Smooth muscle cell (in vitro differentiated cells): ENCODE results near the gene OR51E1. TPM values are rescaled to one million over a fixed set of nuclear protein-coding genes. Genes with fewer than 3 reads are reported as not detected.

Experiments
- DNase-seq: peaks from one replicate; lab custom pipeline; 2025; ENCODE audit not compliant: unreplicated experiment; lab: John Stamatoyannopoulos, UW
- H2AFZ ChIP-seq: fragments of 200-600 bp; sonication (generic); 2 replicates; pipeline ENCODE4 v1.6.0; 2016; ENCODE audit warnings: antibody characterized with exemption, low read depth, mild to moderate bottlenecking
- H3F3A ChIP-seq: fragments of 200-600 bp; sonication (generic); 2 replicates; pipeline ENCODE4 v1.6.0; 2017; ENCODE audit warnings: antibody characterized with exemption, low read depth
- H3K27ac ChIP-seq: fragments of 200-600 bp; sonication (generic); 2 replicates; pipeline ENCODE4 v1.5.1; 2016; ENCODE audit warnings: low read depth, mild to moderate bottlenecking
- H3K27me3 ChIP-seq: fragments of 200-600 bp; sonication (generic); 2 replicates; pipeline ENCODE4 v1.6.1; 2016; ENCODE audit warnings: low read depth, mild to moderate bottlenecking
- H3K36me3 ChIP-seq: fragments of 200-600 bp; sonication (generic); 2 replicates; pipeline ENCODE4 v1.5.1; 2016; ENCODE audit warnings: low read depth
- H3K4me1 ChIP-seq: fragments of 200-600 bp; sonication (generic); 2 replicates; pipeline ENCODE4 v1.5.1; 2016; ENCODE audit warnings: low read depth
- H3K4me2 ChIP-seq: fragments of 200-600 bp; sonication (generic); 2 replicates; pipeline ENCODE4 v1.6.0; 2016; ENCODE audit warnings: mild to moderate bottlenecking
- H3K4me3 ChIP-seq: fragments of 200-600 bp; sonication (generic); 2 replicates; pipeline ENCODE4 v1.5.1; 2016; ENCODE audit warnings: mild to moderate bottlenecking
- H3K79me2 ChIP-seq: fragments of 200-600 bp; sonication (generic); 2 replicates; pipeline ENCODE4 v1.6.0; 2016; ENCODE audit warnings: low read depth, mild to moderate bottlenecking
- H3K9ac ChIP-seq: fragments of 200-600 bp; sonication (generic); 2 replicates; pipeline ENCODE4 v1.6.0; 2016; ENCODE audit warnings: low read depth
- H3K9me3 ChIP-seq: fragments of 200-600 bp; sonication (generic); replicated peaks from 2 replicates; pipeline ENCODE4 v1.5.1; 2016; ENCODE audit warnings: low read depth
- H4K20me1 ChIP-seq: fragments of 200-600 bp; sonication (generic); 2 replicates; pipeline ENCODE4 v1.6.0; 2016; ENCODE audit warnings: low read depth
- WGBS: methylation state at CpG from one replicate; pipeline ENCODE4 v1.1.7; 2016; ENCODE audit warnings: low lambda C conversion rate; 5-methylcytosine and 5-hydroxymethylcytosine counted together
- polyA plus RNA-seq: library from polyadenylated mRNA; unstranded; fragments of >200 nt; fragmentation: Nextera tagmentation; extraction: Ambion mirVana; gene quantifications from 2 replicates; pipeline ENCODE4 v1.2.1, GENCODE V29; 2016
- total RNA-seq: library from RNA; depleted of rRNA; stranded (reverse); fragments of >200 nt; gene quantifications from 2 replicates; pipeline ENCODE4 v1.2.3, GENCODE V29; 2014
- TF ChIP-seq, protein P1 (sequence below): fragments of 200-600 bp; sonication (generic); IDR thresholded peaks from 2 replicates; pipeline ENCODE4 v1.5.1; 2017; ENCODE audit warnings: borderline replicate concordance, mild to moderate bottlenecking, antibody characterized with exemption; ENCODE audit not compliant: insufficient read depth, poor library complexity, severe bottlenecking

Gene OR51E1
- total and polyA plus RNA-seq, 2 experiments from 2014 or later = not detected

GRCh38 chr11:4658629-4659445 lies 15.1 kb downstream of the OR51E1 start:
- Histone ChIP-seq H3F3A (no peaks in the 10 kb centered on the region), H3K9me3 (no peaks in the 10 kb centered on the region), H3K9ac (no peak overlapping the region), H3K4me3 (no peak overlapping the region), H2AFZ (no peak overlapping the region), H3K36me3 (no peaks in the 10 kb centered on the region), H3K27me3 (no peaks in the 10 kb centered on the region), H3K4me2 (peak overlapping the region; percentile 27), H3K4me1 (peaks cover 4% of the 10 kb centered on the region), H4K20me1 (no peaks in the 10 kb centered on the region), H3K79me2 (no peaks in the 10 kb centered on the region), H3K27ac (no peak overlapping the region)
- no peak for DNase-seq
- TF ChIP-seq, protein P1, sequence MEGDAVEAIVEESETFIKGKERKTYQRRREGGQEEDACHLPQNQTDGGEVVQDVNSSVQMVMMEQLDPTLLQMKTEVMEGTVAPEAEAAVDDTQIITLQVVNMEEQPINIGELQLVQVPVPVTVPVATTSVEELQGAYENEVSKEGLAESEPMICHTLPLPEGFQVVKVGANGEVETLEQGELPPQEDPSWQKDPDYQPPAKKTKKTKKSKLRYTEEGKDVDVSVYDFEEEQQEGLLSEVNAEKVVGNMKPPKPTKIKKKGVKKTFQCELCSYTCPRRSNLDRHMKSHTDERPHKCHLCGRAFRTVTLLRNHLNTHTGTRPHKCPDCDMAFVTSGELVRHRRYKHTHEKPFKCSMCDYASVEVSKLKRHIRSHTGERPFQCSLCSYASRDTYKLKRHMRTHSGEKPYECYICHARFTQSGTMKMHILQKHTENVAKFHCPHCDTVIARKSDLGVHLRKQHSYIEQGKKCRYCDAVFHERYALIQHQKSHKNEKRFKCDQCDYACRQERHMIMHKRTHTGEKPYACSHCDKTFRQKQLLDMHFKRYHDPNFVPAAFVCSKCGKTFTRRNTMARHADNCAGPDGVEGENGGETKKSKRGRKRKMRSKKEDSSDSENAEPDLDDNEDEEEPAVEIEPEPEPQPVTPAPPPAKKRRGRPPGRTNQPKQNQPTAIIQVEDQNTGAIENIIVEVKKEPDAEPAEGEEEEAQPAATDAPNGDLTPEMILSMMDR = no peak
- WGBS = 77% methylated on average over 5 of the region's 5 CpGs

GRCh38 chr11:4662876-4663275 lies 19.1 kb downstream of the OR51E1 start:
- Histone ChIP-seq H4K20me1 (no peaks in the 10 kb centered on the region), H3K4me1 (peaks cover 4% of the 10 kb centered on the region), H3K4me2 (no peak overlapping the region), H3K36me3 (no peaks in the 10 kb centered on the region), H3K4me3 (no peak overlapping the region), H2AFZ (no peak overlapping the region), H3F3A (no peaks in the 10 kb centered on the region), H3K9ac (no peak overlapping the region), H3K79me2 (no peaks in the 10 kb centered on the region), H3K27ac (no peak overlapping the region), H3K27me3 (no peaks in the 10 kb centered on the region), H3K9me3 (no peaks in the 10 kb centered on the region)
- DNase-seq = no peak
- 76% methylated on average over 6 of the region's 6 CpGs for WGBS
- TF ChIP-seq, protein P1 = no peak

- H3K4me1 ChIP-seq = peaks cover 3% of the 10 kb centered on the region
- 73% methylated on average over 3 of the region's 3 CpGs for WGBS
- no peak overlapping the region for H3K4me3 ChIP-seq
- H3K4me2 ChIP-seq = no peak overlapping the region
- no peaks in the 10 kb centered on the region for H3F3A ChIP-seq
- H4K20me1 ChIP-seq = no peaks in the 10 kb centered on the region
- no peak overlapping the region for H3K9ac ChIP-seq
- no peak for DNase-seq
- TF ChIP-seq, protein P1 = no peak
- H3K27me3 ChIP-seq = no peaks in the 10 kb centered on the region
- no peaks in the 10 kb centered on the region for H3K36me3 ChIP-seq
- H3K79me2 ChIP-seq = no peaks in the 10 kb centered on the region
- no peak overlapping the region for H3K27ac ChIP-seq
- H2AFZ ChIP-seq = no peak overlapping the region
- no peaks in the 10 kb centered on the region for H3K9me3 ChIP-seq
Measured at GRCh38 chr11:4664183-4664582, 20.4 kb downstream of the OR51E1 start.

DNA sequence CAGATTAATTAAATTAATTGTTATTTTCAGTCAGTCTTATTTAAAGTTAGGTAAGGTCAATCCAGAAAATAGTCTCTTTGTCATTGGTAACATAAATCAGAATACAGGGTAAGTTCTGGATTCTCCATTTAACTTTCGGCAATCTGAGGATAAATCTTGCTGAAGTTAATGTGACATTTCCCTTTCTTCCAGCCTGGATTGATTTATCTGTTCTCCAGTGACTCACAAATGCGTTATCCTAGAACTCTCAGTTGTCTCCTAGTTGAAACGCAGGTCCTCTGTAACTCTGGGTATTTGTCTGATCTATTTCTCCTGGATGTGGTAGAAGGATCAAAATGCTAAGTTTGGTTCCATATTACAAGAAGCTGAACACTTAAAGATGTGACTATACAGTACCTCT lies 21.0 kb downstream of the OR51E1 start:
- H3K4me3 ChIP-seq = no peak overlapping the region
- no peaks in the 10 kb centered on the region for H4K20me1 ChIP-seq
- H3K79me2 ChIP-seq = no peaks in the 10 kb centered on the region
- no peaks in the 10 kb centered on the region for H3K9me3 ChIP-seq
- no peaks in the 10 kb centered on the region for H3K27me3 ChIP-seq
- no peaks in the 10 kb centered on the region for H3K4me1 ChIP-seq
- no peak overlapping the region for H3K27ac ChIP-seq
- no peaks in the 10 kb centered on the region for H3F3A ChIP-seq
- H3K4me2 ChIP-seq = no peak overlapping the region
- no peak for DNase-seq
- H2AFZ ChIP-seq = no peak overlapping the region
- H3K9ac ChIP-seq = no peak overlapping the region
- WGBS = 36% methylated on average over 3 of the region's 3 CpGs
- no peaks in the 10 kb centered on the region for H3K36me3 ChIP-seq
- TF ChIP-seq, protein P1 = no peak
